ENCODE data around the gene KBTBD3. TPM values are rescaled to one million over a fixed set of nuclear protein-coding genes. Genes with fewer than 3 reads are reported as not detected.
A peak's percentile ranks its signal among the peaks of the same experiment; 100 is the strongest.

KBTBD3 gene
- total and polyA plus RNA-seq, 2 donors (not counting 1 experiment from before 2014, with no cell fraction given): 2.5 to 12.4 TPM

DNA sequence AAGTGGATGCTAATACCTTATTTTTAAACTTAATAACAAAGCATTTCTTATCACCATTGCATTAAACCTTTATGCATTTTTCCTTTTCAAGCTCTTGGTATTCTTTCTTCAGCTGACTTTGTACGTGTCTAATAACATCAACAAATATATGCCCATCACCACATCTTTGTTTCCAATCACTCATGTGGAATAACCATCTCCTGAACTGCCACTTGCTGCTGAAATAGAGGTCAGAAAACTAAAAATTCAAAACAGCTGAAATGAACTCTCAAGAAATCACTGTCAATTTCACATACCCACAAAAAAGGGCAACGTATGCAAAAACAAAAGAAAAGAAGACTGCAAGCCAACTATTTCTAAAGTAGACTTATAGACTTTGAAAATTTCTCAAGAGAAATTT lies 62.5 kb downstream of the KBTBD3 start:
- Histone ChIP-seq H4K20me1 (ENCODE audit: control insufficient read depth, extremely low read depth, insufficient read depth, low read length) (no peaks in the 10 kb centered on the region), H2AFZ (ENCODE audit: low read length) (no peak overlapping the region), H3K9ac (ENCODE audit: insufficient read depth, low read length) (no peak overlapping the region), H3K79me2 (ENCODE audit: control insufficient read depth, insufficient read depth, low read length) (peaks cover 20% of the 10 kb centered on the region), H3K36me3 (ENCODE audit: control insufficient read depth, insufficient read depth, low read length) (peaks cover 1% of the 10 kb centered on the region), H3K9me3 (ENCODE audit: control insufficient read depth, insufficient read depth, low read depth, low read length) (no peaks in the 10 kb centered on the region), H3K4me2 (ENCODE audit: extremely low read depth, insufficient read depth, low read length) (no peak overlapping the region), H3K4me1 (ENCODE audit: control insufficient read depth, extremely low read depth, insufficient read depth, low read length) (no peaks in the 10 kb centered on the region), H3K27ac (ENCODE audit: insufficient read depth, low read length) (no peak overlapping the region), H3K27me3 (ENCODE audit: control insufficient read depth, insufficient read depth, low read length) (no peaks in the 10 kb centered on the region), H3K4me3 (replicated peaks in 1 of 4; ENCODE audit: control extremely low read depth in 1 of 4, insufficient read depth in 1 of 4, low read depth in 3 of 4, low read length in 4 of 4) (no peak overlapping the region)
- TF ChIP-seq EZH2 (IDR thresholded peaks at IDR 0.05; ENCODE audit: low read length, missing control alignments): no peak
- TF ChIP-seq CTCF (conservative IDR thresholded peaks at IDR 0.05 in 1 of 2, IDR thresholded peaks at IDR 0.05 in 1 of 2; ENCODE audit: low read depth in 1 of 2, low read length in 2 of 2): no peak
- no peak for DNase-seq (ENCODE audit: low read depth in 2 of 2)

GRCh38 chr11:106014035-106014434 lies 63.1 kb downstream of the KBTBD3 start:
- H3K27ac ChIP-seq (ENCODE audit: insufficient read depth, low read length): no peak overlapping the region
- TF ChIP-seq EZH2 (IDR thresholded peaks at IDR 0.05; ENCODE audit: low read length, missing control alignments): no peak
- TF ChIP-seq CTCF (conservative IDR thresholded peaks at IDR 0.05 in 1 of 2, IDR thresholded peaks at IDR 0.05 in 1 of 2; ENCODE audit: low read depth in 1 of 2, low read length in 2 of 2): no peak
- H3K9ac ChIP-seq (ENCODE audit: insufficient read depth, low read length): no peak overlapping the region
- no peak for DNase-seq (ENCODE audit: low read depth in 2 of 2)
- peaks cover 3% of the 10 kb centered on the region for H3K36me3 ChIP-seq (ENCODE audit: control insufficient read depth, insufficient read depth, low read length)
- no peak overlapping the region for H3K4me3 ChIP-seq (replicated peaks in 1 of 4; ENCODE audit: control extremely low read depth in 1 of 4, insufficient read depth in 1 of 4, low read depth in 3 of 4, low read length in 4 of 4)
- peaks cover 16% of the 10 kb centered on the region for H3K79me2 ChIP-seq (ENCODE audit: control insufficient read depth, insufficient read depth, low read length)
- no peak overlapping the region for H2AFZ ChIP-seq (ENCODE audit: low read length)
- no peaks in the 10 kb centered on the region for H3K27me3 ChIP-seq (ENCODE audit: control insufficient read depth, insufficient read depth, low read length)
- no peaks in the 10 kb centered on the region for H3K9me3 ChIP-seq (ENCODE audit: control insufficient read depth, insufficient read depth, low read depth, low read length)
- H4K20me1 ChIP-seq (ENCODE audit: control insufficient read depth, extremely low read depth, insufficient read depth, low read length): no peaks in the 10 kb centered on the region
- no peak overlapping the region for H3K4me2 ChIP-seq (ENCODE audit: extremely low read depth, insufficient read depth, low read length)
- no peaks in the 10 kb centered on the region for H3K4me1 ChIP-seq (ENCODE audit: control insufficient read depth, extremely low read depth, insufficient read depth, low read length)

GRCh38 chr11:106012744-106013143 lies 64.4 kb downstream of the KBTBD3 start:
- Histone ChIP-seq H3K4me2 (ENCODE audit: extremely low read depth, insufficient read depth, low read length) (no peak overlapping the region), H3K4me3 (replicated peaks in 1 of 4; ENCODE audit: control extremely low read depth in 1 of 4, insufficient read depth in 1 of 4, low read depth in 3 of 4, low read length in 4 of 4) (no peak overlapping the region), H3K9ac (ENCODE audit: insufficient read depth, low read length) (no peak overlapping the region), H3K9me3 (ENCODE audit: control insufficient read depth, insufficient read depth, low read depth, low read length) (no peaks in the 10 kb centered on the region), H3K36me3 (ENCODE audit: control insufficient read depth, insufficient read depth, low read length) (peaks cover 3% of the 10 kb centered on the region), H3K27me3 (ENCODE audit: control insufficient read depth, insufficient read depth, low read length) (no peaks in the 10 kb centered on the region), H3K27ac (ENCODE audit: insufficient read depth, low read length) (peak overlapping the region; percentile 43), H3K4me1 (ENCODE audit: control insufficient read depth, extremely low read depth, insufficient read depth, low read length) (no peaks in the 10 kb centered on the region), H2AFZ (ENCODE audit: low read length) (no peak overlapping the region), H4K20me1 (ENCODE audit: control insufficient read depth, extremely low read depth, insufficient read depth, low read length) (no peaks in the 10 kb centered on the region), H3K79me2 (ENCODE audit: control insufficient read depth, insufficient read depth, low read length) (peaks cover 11% of the 10 kb centered on the region)
- peak; percentile 89 to 91 for DNase-seq (ENCODE audit: low read depth in 2 of 2)
- TF ChIP-seq EZH2 (IDR thresholded peaks at IDR 0.05; ENCODE audit: low read length, missing control alignments): no peak
- TF ChIP-seq CTCF (conservative IDR thresholded peaks at IDR 0.05 in 1 of 2, IDR thresholded peaks at IDR 0.05 in 1 of 2; ENCODE audit: low read depth in 1 of 2, low read length in 2 of 2): no peak
